SK-N-SH (cell line): Measurements from ENCODE around the gene SMAD5. TPM values are rescaled to one million over a fixed set of nuclear protein-coding genes. Genes with fewer than 3 reads are reported as not detected.

Experiments used
- CTCF ChIA-PET: fragments of 300-600, 350-600 bp; formaldehyde crosslinking; extraction: SDS; loops from one replicate; lab custom pipeline; 2021; lab: Yijun Ruan, JAX
- POLR2A ChIA-PET: fragments of 350-600 bp; sonication (Branson Sonifier 250); formaldehyde crosslinking; extraction: SDS; loops from one replicate; lab custom pipeline; 2020; ENCODE audit warnings: antibody characterized with exemption, inconsistent platforms; lab: Yijun Ruan, JAX
- DNase-seq: peaks from one replicate; pipeline ENCODE4 v3.0.0; 2012
- H2AFZ ChIP-seq: fragments of 200-600 bp; sonication (generic); 2 replicates; pipeline ENCODE4 v1.8.1; 2016; ENCODE audit warnings: antibody characterized with exemption, mild to moderate bottlenecking, low read depth
- H3F3A ChIP-seq: fragments of 200-600 bp; sonication (generic); replicated peaks from 2 replicates; pipeline ENCODE3; 2016; ENCODE audit warnings: antibody characterized with exemption, mild to moderate bottlenecking; ENCODE audit not compliant: insufficient read depth
- H3K27ac ChIP-seq, 2 experiments: fragments of 200-500 bp in 1 of 2; fragments of 200-600 bp in 1 of 2; sonication (Bioruptor generic) in 1 of 2; sonication (generic), shearing (Covaris generic) in 1 of 2; 2 replicates each; pipeline versions ENCODE4 v1.5.1 to v1.6.1; 2014 to 2016; ENCODE audit warnings: low read depth in 2 of 2, inconsistent platforms in 1 of 2, low read length in 1 of 2, mild to moderate bottlenecking in 1 of 2, mixed read lengths in 1 of 2
- H3K27me3 ChIP-seq: fragments of 200-600 bp; sonication (generic), shearing (Covaris generic); 2 replicates; pipeline ENCODE4 v1.6.1; 2016; ENCODE audit warnings: mixed run types; ENCODE audit not compliant: insufficient read depth
- H3K36me3 ChIP-seq, 2 experiments: fragments of 200-500 bp in 1 of 2; fragments of 200-600 bp in 1 of 2; sonication (Bioruptor generic) in 1 of 2; sonication (generic) in 1 of 2; replicated peaks in 1 of 2; 2 replicates each; pipeline versions ENCODE3 to v1.5.1; 2014 to 2016; ENCODE audit warnings: low read length in 1 of 2, mild to moderate bottlenecking in 1 of 2; ENCODE audit not compliant: insufficient read depth in 2 of 2, control insufficient read depth in 1 of 2
- H3K4me1 ChIP-seq, 2 experiments: fragments of 200-500 bp in 1 of 2; fragments of 200-600 bp in 1 of 2; sonication (Bioruptor generic) in 1 of 2; sonication (generic), shearing (Covaris generic) in 1 of 2; 2 replicates each; pipeline versions ENCODE4 v1.5.1 to v1.6.1; 2014 to 2016; ENCODE audit warnings: low read depth in 1 of 2, low read length in 1 of 2, mixed run types in 1 of 2; ENCODE audit not compliant: insufficient read depth in 2 of 2, control insufficient read depth in 1 of 2
- H3K4me2 ChIP-seq: fragments of 200-600 bp; sonication (generic), shearing (Covaris generic); 2 replicates; pipeline ENCODE4 v1.6.1; 2017; ENCODE audit warnings: mixed run types
- H3K4me3 ChIP-seq, 2 experiments: fragments of 200-500 bp in 1 of 2; fragments of 200-600 bp in 1 of 2; sonication (Bioruptor generic) in 1 of 2; sonication (generic), shearing (Covaris generic) in 1 of 2; 2 replicates each; pipeline versions ENCODE4 v1.5.1 to v1.8.1; 2014 to 2016; ENCODE audit warnings: low read depth in 2 of 2, inconsistent platforms in 1 of 2, low read length in 1 of 2, mild to moderate bottlenecking in 1 of 2, mixed read lengths in 1 of 2, moderate library complexity in 1 of 2
- H3K79me2 ChIP-seq: fragments of 200-600 bp; sonication (generic); 2 replicates; pipeline ENCODE4 v1.8.1; 2017; ENCODE audit warnings: mild to moderate bottlenecking; ENCODE audit not compliant: insufficient read depth
- H3K9ac ChIP-seq: fragments of 200-600 bp; sonication (generic); 2 replicates; pipeline ENCODE4 v1.6.1; 2017; ENCODE audit warnings: mixed run types
- H3K9me2 ChIP-seq: fragments of 200-600 bp; sonication (generic); 2 replicates; pipeline ENCODE4 v1.6.1; 2017; ENCODE audit warnings: mixed run types
- H3K9me3 ChIP-seq: fragments of 200-600 bp; sonication (generic); 2 replicates; pipeline ENCODE4 v1.6.1; 2017; ENCODE audit warnings: mixed run types, mild to moderate bottlenecking, moderate library complexity
- H4K20me1 ChIP-seq: fragments of 200-600 bp; sonication (generic); 2 replicates; pipeline ENCODE4 v1.6.1; 2017; ENCODE audit warnings: mild to moderate bottlenecking, mixed run types; ENCODE audit not compliant: insufficient read depth
- CHD2 ChIP-seq: fragments of 150-350 bp; IDR thresholded peaks from 2 replicates; pipeline ENCODE4 v1.6.1; 2018; ENCODE audit warnings: low read length; ENCODE audit not compliant: partially characterized antibody
- ELF1 ChIP-seq: IDR thresholded peaks from 2 replicates; pipeline ENCODE4 v1.4.0; 2012
- GABPA ChIP-seq: IDR thresholded peaks from 2 replicates; pipeline ENCODE4 v1.4.0; 2012; ENCODE audit warnings: low read depth, mild to moderate bottlenecking
- GATA2 ChIP-seq: sonication (generic); formaldehyde crosslinking; IDR thresholded peaks from 2 replicates; pipeline ENCODE4 v1.5.0; 2020; ENCODE audit warnings: mild to moderate bottlenecking, missing genetic modification reagents
- MEF2A ChIP-seq: IDR thresholded peaks from 2 replicates; pipeline ENCODE4 v1.4.0; 2012; ENCODE audit warnings: low read depth, borderline replicate concordance
- MXI1 ChIP-seq: IDR thresholded peaks from 2 replicates; pipeline ENCODE4 v1.6.1; 2012; ENCODE audit warnings: mild to moderate bottlenecking, low read depth, low read length, improper control_type of control experiment
- RCOR1 ChIP-seq: fragments of 150-350 bp; IDR thresholded peaks from 2 replicates; pipeline ENCODE4 v1.6.1; 2017; ENCODE audit warnings: antibody characterized with exemption, low read length
- SMC3 ChIP-seq: IDR thresholded peaks from 2 replicates; pipeline ENCODE4 v1.6.1; 2012; ENCODE audit warnings: low read depth, low read length, improper control_type of control experiment
- TCF12 ChIP-seq: IDR thresholded peaks from 2 replicates; pipeline ENCODE4 v1.4.0; 2012
- TEAD4 ChIP-seq: IDR thresholded peaks from 2 replicates; pipeline ENCODE4 v1.4.0; 2012; ENCODE audit warnings: mild to moderate bottlenecking, borderline replicate concordance; ENCODE audit not compliant: insufficient read depth
- WGBS: methylation state at CpG from one replicate; pipeline ENCODE4 v1.1.6; 2017; ENCODE audit warnings: low lambda C conversion rate; 5-methylcytosine and 5-hydroxymethylcytosine counted together
- polyA plus RNA-seq, 3 experiments: library from polyadenylated mRNA; depleted of rRNA; stranded (reverse); fragments of >200 nt; gene quantifications; 2 replicates each; pipeline ENCODE4 v1.2.3, GENCODE V29; 2012
- TF ChIP-seq, protein P1 (sequence below): fragments of 150-350 bp; IDR thresholded peaks from 2 replicates; pipeline ENCODE4 v1.6.1; 2017; ENCODE audit warnings: antibody characterized with exemption, low read length, low read depth, borderline replicate concordance
- TF ChIP-seq, protein P2 (sequence below): IDR thresholded peaks from 2 replicates; pipeline ENCODE4 v1.4.0; 2012; ENCODE audit warnings: low read depth, borderline replicate concordance
- TF ChIP-seq, protein P3 (sequence below): fragments of 150-350 bp; IDR thresholded peaks from 2 replicates; pipeline ENCODE4 v1.6.1; 2016; ENCODE audit warnings: mild to moderate bottlenecking, low read depth, low read length

Gene SMAD5
- polyA plus RNA-seq, 1 of the 3 experiments (the other 2 are of a cell fraction): 26.9 TPM

DNA sequence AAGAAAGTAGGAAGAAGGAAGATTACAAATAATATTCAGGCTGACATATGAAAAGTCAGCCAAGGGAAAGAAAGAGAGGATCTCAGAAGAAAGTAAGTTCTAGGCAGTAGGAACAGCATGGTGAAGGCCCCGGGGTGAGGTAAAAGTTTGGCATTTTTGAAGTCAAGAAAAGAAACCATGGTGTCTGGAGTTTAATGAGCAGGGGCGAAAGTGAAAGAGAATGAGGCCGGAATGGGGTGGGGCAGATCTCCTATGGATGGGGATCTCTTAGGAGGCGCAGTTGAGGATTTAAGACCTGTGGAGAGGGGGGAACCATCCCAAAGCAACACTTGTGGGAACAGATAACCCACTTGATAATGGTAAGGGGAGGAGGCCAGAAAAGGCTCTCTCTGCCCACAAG is 42.3 kb upstream of the SMAD5 start:
- no peak overlapping the region for H3K27ac ChIP-seq
- no peak overlapping the region for H2AFZ ChIP-seq
- no peak overlapping the region for H3K4me3 ChIP-seq
- 87% methylated on average over 4 of the region's 4 CpGs for WGBS
- ChIA-PET CTCF (interaction anchor here (0.9 kb wide), 1 partner anchor 11 kb away, joined by 3 read pairs; no protein-coding TSS in a partner anchor), POLR2A (no interaction called here)
- DNase-seq: no peak
- no peak overlapping the region for H3K9ac ChIP-seq
- no peaks in the 10 kb centered on the region for H3K79me2 ChIP-seq
- H3K36me3 ChIP-seq: no peaks in the 10 kb centered on the region
- no peaks in the 10 kb centered on the region for H3F3A ChIP-seq
- H3K4me2 ChIP-seq: no peak overlapping the region
- H3K9me3 ChIP-seq: no peaks in the 10 kb centered on the region
- H4K20me1 ChIP-seq: no peaks in the 10 kb centered on the region
- no peaks in the 10 kb centered on the region for H3K27me3 ChIP-seq
- no peak for TF ChIP-seq MXI1
- TF ChIP-seq TEAD4: no peak
- TF ChIP-seq, protein P1, sequence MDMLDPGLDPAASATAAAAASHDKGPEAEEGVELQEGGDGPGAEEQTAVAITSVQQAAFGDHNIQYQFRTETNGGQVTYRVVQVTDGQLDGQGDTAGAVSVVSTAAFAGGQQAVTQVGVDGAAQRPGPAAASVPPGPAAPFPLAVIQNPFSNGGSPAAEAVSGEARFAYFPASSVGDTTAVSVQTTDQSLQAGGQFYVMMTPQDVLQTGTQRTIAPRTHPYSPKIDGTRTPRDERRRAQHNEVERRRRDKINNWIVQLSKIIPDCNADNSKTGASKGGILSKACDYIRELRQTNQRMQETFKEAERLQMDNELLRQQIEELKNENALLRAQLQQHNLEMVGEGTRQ: no peak
- no peak for TF ChIP-seq CHD2
- H3K4me1 ChIP-seq: no peaks in the 10 kb centered on the region
- H3K9me2 ChIP-seq: no peaks in the 10 kb centered on the region

DNA sequence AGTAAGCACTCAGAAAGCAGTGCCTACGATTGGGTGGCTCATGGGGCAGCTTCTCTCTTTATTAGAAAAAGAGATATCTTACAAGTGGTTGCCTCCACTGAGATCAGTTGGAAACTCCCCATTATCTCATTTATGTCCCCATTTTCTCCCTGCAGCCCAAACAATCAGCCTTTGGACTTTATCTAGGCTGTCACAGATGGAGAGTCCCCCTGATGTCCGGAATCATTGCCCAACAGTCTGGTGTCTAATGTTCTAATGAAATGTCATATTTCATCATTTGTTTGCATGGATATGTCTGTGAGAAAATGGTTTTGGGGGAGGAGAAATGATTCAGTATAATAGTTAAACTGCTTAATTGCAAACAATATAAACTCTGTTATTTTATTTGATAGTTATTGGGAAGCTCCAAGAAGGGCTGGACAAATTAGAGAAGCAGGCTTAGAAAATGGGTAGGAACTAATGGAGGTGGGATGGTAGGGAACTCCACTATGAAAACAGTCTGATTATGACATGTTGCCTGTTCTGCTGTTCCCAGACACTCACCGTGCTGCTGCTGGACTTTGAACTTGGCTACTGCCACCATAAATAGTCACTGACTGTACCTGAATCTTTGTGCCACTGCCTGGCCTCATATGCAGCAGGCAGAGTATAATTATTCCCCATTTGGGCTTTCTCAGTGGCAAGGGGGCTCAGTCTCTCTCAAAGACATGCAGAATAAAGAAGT is 38.3 kb upstream of the SMAD5 start:
- H3K27ac ChIP-seq: no peak overlapping the region
- no peak for DNase-seq
- no peaks in the 10 kb centered on the region for H3K27me3 ChIP-seq
- H4K20me1 ChIP-seq: no peaks in the 10 kb centered on the region
- H3F3A ChIP-seq: no peaks in the 10 kb centered on the region
- H3K9me3 ChIP-seq: no peaks in the 10 kb centered on the region
- 45% methylated on average over 3 of the region's 3 CpGs for WGBS
- H3K36me3 ChIP-seq: no peaks in the 10 kb centered on the region
- H3K9ac ChIP-seq: no peak overlapping the region
- ChIA-PET CTCF (interaction anchor here (1.0 to 2.1 kb wide), 4 partner anchors 12 to 149 kb away, joined by 3 to 9 read pairs (median 4); no protein-coding TSS in a partner anchor), POLR2A (no interaction called here)
- no peak overlapping the region for H2AFZ ChIP-seq
- H3K4me2 ChIP-seq: no peak overlapping the region
- TF ChIP-seq RCOR1 (no peak), GABPA (no peak), GATA2 (CRISPR knock-in tag) (no peak), ELF1 (no peak), TCF12 (no peak), MEF2A (no peak), CHD2 (no peak), SMC3 (no peak)
- TF ChIP-seq, protein P2, sequence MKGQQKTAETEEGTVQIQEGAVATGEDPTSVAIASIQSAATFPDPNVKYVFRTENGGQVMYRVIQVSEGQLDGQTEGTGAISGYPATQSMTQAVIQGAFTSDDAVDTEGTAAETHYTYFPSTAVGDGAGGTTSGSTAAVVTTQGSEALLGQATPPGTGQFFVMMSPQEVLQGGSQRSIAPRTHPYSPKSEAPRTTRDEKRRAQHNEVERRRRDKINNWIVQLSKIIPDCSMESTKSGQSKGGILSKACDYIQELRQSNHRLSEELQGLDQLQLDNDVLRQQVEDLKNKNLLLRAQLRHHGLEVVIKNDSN: no peak
- TF ChIP-seq, protein P1: no peak
- TF ChIP-seq, protein P3, sequence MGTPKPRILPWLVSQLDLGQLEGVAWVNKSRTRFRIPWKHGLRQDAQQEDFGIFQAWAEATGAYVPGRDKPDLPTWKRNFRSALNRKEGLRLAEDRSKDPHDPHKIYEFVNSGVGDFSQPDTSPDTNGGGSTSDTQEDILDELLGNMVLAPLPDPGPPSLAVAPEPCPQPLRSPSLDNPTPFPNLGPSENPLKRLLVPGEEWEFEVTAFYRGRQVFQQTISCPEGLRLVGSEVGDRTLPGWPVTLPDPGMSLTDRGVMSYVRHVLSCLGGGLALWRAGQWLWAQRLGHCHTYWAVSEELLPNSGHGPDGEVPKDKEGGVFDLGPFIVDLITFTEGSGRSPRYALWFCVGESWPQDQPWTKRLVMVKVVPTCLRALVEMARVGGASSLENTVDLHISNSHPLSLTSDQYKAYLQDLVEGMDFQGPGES: no peak
- H3K79me2 ChIP-seq: no peaks in the 10 kb centered on the region
- no peak overlapping the region for H3K4me3 ChIP-seq
- no peaks in the 10 kb centered on the region for H3K9me2 ChIP-seq
- no peaks in the 10 kb centered on the region; a peak in 1 of 4 replicates for H3K4me1 ChIP-seq
